GM18867 (cell line): Measurements from ENCODE around the gene RBM19.

Source experiments
- ATAC-seq: cut with Tn5 transposase; IDR thresholded peaks from one replicate; pipeline ENCODE4 v1.9.1; 2021; ENCODE audit warnings: mild to moderate bottlenecking, moderate library complexity; ENCODE audit not compliant: unreplicated experiment

The RBM19 gene

GRCh38 chr12:113887906-113888305, 78.2 kb downstream of the RBM19 start:
- ATAC-seq: no peak

GRCh38 chr12:113886721-113887120, 79.4 kb downstream of the RBM19 start:
- ATAC-seq: no peak

GRCh38 chr12:113884392-113884791, 81.7 kb downstream of the RBM19 start:
- ATAC-seq: no peak

GRCh38 chr12:113882690-113883089, 83.4 kb downstream of the RBM19 start:
- no peak for ATAC-seq

- ATAC-seq: no peak
Measured at GRCh38 chr12:113880988-113881962, 84.8 kb downstream of the RBM19 start.

- no peak for ATAC-seq
Measured at GRCh38 chr12:113880326-113880725, 85.8 kb downstream of the RBM19 start.

- no peak for ATAC-seq
Measured at GRCh38 chr12:113879658-113880057, 86.5 kb downstream of the RBM19 start.

GRCh38 chr12:113877607-113878006, 88.5 kb downstream of the RBM19 start:
- ATAC-seq: no peak

- no peak for ATAC-seq
Measured at GRCh38 chr12:113876160-113876559, 90.0 kb downstream of the RBM19 start.

GRCh38 chr12:113875691-113876090, 90.4 kb downstream of the RBM19 start:
- ATAC-seq: no peak

GRCh38 chr12:113874999-113875561, 91.0 kb downstream of the RBM19 start:
- no peak for ATAC-seq

GRCh38 chr12:113874326-113874725, 91.8 kb downstream of the RBM19 start:
- no peak for ATAC-seq

- no peak for ATAC-seq
Measured at GRCh38 chr12:113873740-113874139, 92.4 kb downstream of the RBM19 start.

GRCh38 chr12:113870890-113871289, 95.2 kb downstream of the RBM19 start:
- no peak for ATAC-seq

GRCh38 chr12:113870035-113870434, 96.1 kb downstream of the RBM19 start:
- ATAC-seq: no peak

GRCh38 chr12:113868365-113868764, 97.8 kb downstream of the RBM19 start:
- no peak for ATAC-seq

GRCh38 chr12:113867258-113867657, 98.9 kb downstream of the RBM19 start:
- ATAC-seq: no peak

- no peak for ATAC-seq
Measured at GRCh38 chr12:113866496-113866895, 99.6 kb downstream of the RBM19 start.

- no peak for ATAC-seq
Measured at GRCh38 chr12:113863455-113863845, 102.7 kb downstream of the RBM19 start.

- no peak for ATAC-seq
Measured at GRCh38 chr12:113862590-113863454, 103.3 kb downstream of the RBM19 start.

- no peak for ATAC-seq
Measured at GRCh38 chr12:113861708-113862312, 104.3 kb downstream of the RBM19 start.
